Ovary (tissue), 9 donors: ENCODE data around the gene LRP1. TPM values are rescaled to one million over a fixed set of nuclear protein-coding genes. Genes with fewer than 3 reads are reported as not detected.
A peak's percentile ranks its signal among the peaks of the same experiment; 100 is the strongest.

Source experiments
- DNase-seq, 5 donors: peaks; one replicate each; pipeline ENCODE4 v3.0.0-alpha.2; 2019 to 2020
- H3K27ac ChIP-seq, 2 donors: fragments of 200-600 bp; one replicate each; pipeline versions ENCODE4 v1.5.1 to v1.8.0; 2019 to 2022
- H3K27me3 ChIP-seq: fragments of 200-600 bp; one replicate; pipeline ENCODE4 v1.8.0; 2022
- H3K36me3 ChIP-seq: fragments of 200-600 bp; sonication (generic); one replicate; pipeline ENCODE4 v1.5.1; 2019
- H3K4me1 ChIP-seq: one replicate; pipeline ENCODE4 v1.8.1; 2013; ENCODE audit warnings: mild to moderate bottlenecking, moderate library complexity; ENCODE audit not compliant: insufficient read depth
- H3K4me3 ChIP-seq: fragments of 200-600 bp; sonication (generic); one replicate; pipeline ENCODE4 v1.5.1; 2017
- H3K9me3 ChIP-seq, 2 donors: fragments of 200-600 bp in 1 of 2; sonication (generic) in 1 of 2; one replicate each; pipeline versions ENCODE4 v1.5.1 to v1.8.1; 2013 to 2019; ENCODE audit warnings: mild to moderate bottlenecking in 1 of 2, moderate library complexity in 1 of 2
- EP300 ChIP-seq: sonication (generic); formaldehyde crosslinking; IDR thresholded peaks from one replicate; pipeline ENCODE4 v1.6.1; 2017; ENCODE audit warnings: antibody characterized with exemption
- POLR2A ChIP-seq: fragments of 450-650 bp; IDR thresholded peaks from one replicate; pipeline ENCODE4 v1.6.1; 2017; ENCODE audit warnings: antibody characterized with exemption, mild to moderate bottlenecking, moderate library complexity
- WGBS, 3 donors: extraction: QIAGEN DNeasy Blood & Tissue Kit in 1 of 3; methylation state at CpG; one replicate each; pipeline versions ENCODE4 v1.1.5 to v1.1.7; 2013 to 2017; 5-methylcytosine and 5-hydroxymethylcytosine counted together
- intact Hi-C, 4 donors: fragments of 100-400 bp; cut with DNase I; formaldehyde crosslinking; loops; one replicate each; pipeline versions ENCODE4 v1.11.0 to v1.15.1; 2022 to 2023
- polyA plus RNA-seq, 2 donors: library from polyadenylated mRNA; stranded (reverse); fragments of 200-250 nt in 1 of 2; fragments of 350-450 nt in 1 of 2; fragmentation: Illumina TruSeq in 1 of 2; extraction: RNeasy Lipid Tissue Mini Kit (QIAGEN cat#74804) in 1 of 2; gene quantifications; one replicate each; pipeline ENCODE4 v1.2.3, GENCODE V29; 2013 to 2014
- total RNA-seq, 7 donors: library from RNA; depleted of rRNA in 2 of 7; stranded (reverse); fragments of >200 nt in 2 of 7; fragmentation: NEBNext Ultra II Directional in 3 of 7; extraction: Animal tissue kit (Norgen Biotek cat#: 25700) in 3 of 7; gene quantifications; one replicate each; pipeline versions ENCODE4 v1.1.0 to v1.2.4, GENCODE V29; 2016 to 2023
- TF ChIP-seq, protein P1 (sequence below), 3 donors: fragments of 450-650 bp in 2 of 3; fragments of 200-600 bp in 1 of 3; IDR thresholded peaks; one replicate each; pipeline versions ENCODE4 v1.5.1 to v1.8.0; 2016 to 2022; ENCODE audit warnings: antibody characterized with exemption in 3 of 3, mild to moderate bottlenecking in 1 of 3
- donor health status: DM: no; HTN: no; CAD: no; lungs with moderate emphysema.
- donor health status: DM: no; HTN: no; CAD: no.
- donor health status: Bipolar disorder and iron deficiency.
- donor health status: DM: yes; HTN: yes; CAD: no.
- donor health status: DM: no; HTN: no; CAD: no.
- donor health status: DM: yes; HTN: yes; CAD: no.

Gene LRP1
- total and polyA plus RNA-seq, 9 donors = 76.4 to 640 (median 323) TPM

GRCh38 chr12:57127101-57127725 is 1.1 kb upstream of the LRP1 start:
- TF ChIP-seq POLR2A = no peak
- TF ChIP-seq, protein P1, sequence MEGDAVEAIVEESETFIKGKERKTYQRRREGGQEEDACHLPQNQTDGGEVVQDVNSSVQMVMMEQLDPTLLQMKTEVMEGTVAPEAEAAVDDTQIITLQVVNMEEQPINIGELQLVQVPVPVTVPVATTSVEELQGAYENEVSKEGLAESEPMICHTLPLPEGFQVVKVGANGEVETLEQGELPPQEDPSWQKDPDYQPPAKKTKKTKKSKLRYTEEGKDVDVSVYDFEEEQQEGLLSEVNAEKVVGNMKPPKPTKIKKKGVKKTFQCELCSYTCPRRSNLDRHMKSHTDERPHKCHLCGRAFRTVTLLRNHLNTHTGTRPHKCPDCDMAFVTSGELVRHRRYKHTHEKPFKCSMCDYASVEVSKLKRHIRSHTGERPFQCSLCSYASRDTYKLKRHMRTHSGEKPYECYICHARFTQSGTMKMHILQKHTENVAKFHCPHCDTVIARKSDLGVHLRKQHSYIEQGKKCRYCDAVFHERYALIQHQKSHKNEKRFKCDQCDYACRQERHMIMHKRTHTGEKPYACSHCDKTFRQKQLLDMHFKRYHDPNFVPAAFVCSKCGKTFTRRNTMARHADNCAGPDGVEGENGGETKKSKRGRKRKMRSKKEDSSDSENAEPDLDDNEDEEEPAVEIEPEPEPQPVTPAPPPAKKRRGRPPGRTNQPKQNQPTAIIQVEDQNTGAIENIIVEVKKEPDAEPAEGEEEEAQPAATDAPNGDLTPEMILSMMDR (IDR thresholded peaks at IDR 0.05) = peak in 2 of 3 donors; percentile 16 to 44
- Histone ChIP-seq H3K4me1 (peaks cover 17% of the 10 kb centered on the region), H3K27me3 (no peaks in the 10 kb centered on the region), H3K36me3 (no peaks in the 10 kb centered on the region), H3K27ac (peak overlapping the region; percentile 96 to 99), H3K9me3 (no peaks in the 10 kb centered on the region), H3K4me3 (peak overlapping the region; percentile 88)
- intact Hi-C loops = loop anchor here in 3 of 4 donors (2.0 to 5.0 kb wide), 4 partner anchors 40 to 55 kb away; no protein-coding TSS in a partner anchor
- WGBS, 3 donors = 6 to 9% (median 7%) methylated on average over 26 of the region's 26 CpGs
- DNase-seq = peak; percentile 69 to 76 (median 74)

- peak overlapping the region; percentile 78 to 96 for H3K27ac ChIP-seq
- DNase-seq = peak in 2 of 5 donors; percentile 62 to 68
- H3K27me3 ChIP-seq = no peaks in the 10 kb centered on the region
- TF ChIP-seq, protein P1 (IDR thresholded peaks at IDR 0.05) = no peak
- TF ChIP-seq EP300 (no peak), POLR2A (no peak)
- no peaks in the 10 kb centered on the region for H3K36me3 ChIP-seq
- 1 to 4% (median 1%) methylated on average over 28 to 35 of the region's 35 CpGs for WGBS, 3 donors
- peaks cover 23% of the 10 kb centered on the region for H3K4me1 ChIP-seq
- H3K4me3 ChIP-seq = peak overlapping the region; percentile 88
- intact Hi-C loops = loop anchor here in 2 of 4 donors (2.0 to 5.0 kb wide), 3 partner anchors 39 to 54 kb away; no protein-coding TSS in a partner anchor
- no peaks in the 10 kb centered on the region for H3K9me3 ChIP-seq
Observed at GRCh38 chr12:57128519-57129247, 400 bp downstream of the LRP1 start.

GRCh38 chr12:57129321-57129842 is 1.1 kb downstream of the LRP1 start:
- DNase-seq = peak in 1 of 5 donors; percentile 62
- Histone ChIP-seq H3K27me3 (no peaks in the 10 kb centered on the region), H3K27ac (peak overlapping the region; percentile 78 to 96), H3K9me3 (no peaks in the 10 kb centered on the region), H3K4me3 (peak overlapping the region; percentile 88), H3K4me1 (peaks cover 28% of the 10 kb centered on the region), H3K36me3 (no peaks in the 10 kb centered on the region)
- intact Hi-C loops = loop anchor here in 2 of 4 donors (2.0 to 5.0 kb wide), 3 partner anchors 38 to 53 kb away; no protein-coding TSS in a partner anchor
- TF ChIP-seq EP300 = no peak
- TF ChIP-seq, protein P1 (IDR thresholded peaks at IDR 0.05) = no peak
- WGBS, 3 donors = 2 to 6% (median 5%) methylated on average over 12 of the region's 12 CpGs

DNA sequence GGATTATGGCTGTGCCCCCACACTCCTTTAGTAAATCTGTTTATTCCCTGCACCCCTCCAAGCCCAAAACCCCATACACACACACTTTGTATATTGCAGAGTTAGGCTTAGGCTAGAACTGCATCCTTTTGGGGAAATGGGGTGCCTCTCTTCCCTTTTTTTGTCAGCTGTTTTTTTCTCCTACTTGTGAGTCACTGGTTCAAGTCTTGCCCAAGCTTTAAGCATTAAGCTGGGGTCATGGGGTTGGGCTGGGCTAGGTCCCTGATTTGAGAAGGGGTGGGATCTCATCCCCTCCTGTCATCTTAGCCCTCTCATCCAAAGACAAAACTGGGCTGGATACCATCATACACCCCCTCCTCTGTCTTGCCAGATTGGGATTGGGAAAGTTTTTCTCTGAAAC is 1.6 kb downstream of the LRP1 start:
- Histone ChIP-seq H3K4me3 (peak overlapping the region; percentile 88), H3K27me3 (no peaks in the 10 kb centered on the region), H3K4me1 (peaks cover 28% of the 10 kb centered on the region), H3K36me3 (no peaks in the 10 kb centered on the region), H3K27ac (peak overlapping the region; percentile 78 to 96), H3K9me3 (no peaks in the 10 kb centered on the region)
- TF ChIP-seq, protein P1 (IDR thresholded peaks at IDR 0.05) = no peak
- TF ChIP-seq POLR2A (no peak), EP300 (no peak)
- intact Hi-C loops = loop anchor here in 2 of 4 donors (2.0 to 5.0 kb wide), 3 partner anchors 37 to 52 kb away; no protein-coding TSS in a partner anchor
- DNase-seq = peak in 2 of 5 donors; percentile 29 to 73
